ENCODE results near the gene C2CD3.

The C2CD3 gene

GRCh38 chr11:73976451-73977151, 194.2 kb downstream of the C2CD3 start:
- DNase-seq = no peak

- no peak for DNase-seq
These were observed 195.4 kb downstream of the C2CD3 start for GRCh38 chr11:73975479-73975757.

- DNase-seq = no peak
These were observed 196.0 kb downstream of the C2CD3 start for GRCh38 chr11:73974604-73975478.

- DNase-seq = no peak
These were observed 198.0 kb downstream of the C2CD3 start for GRCh38 chr11:73972620-73973449.

GRCh38 chr11:73972187-73972586, 198.6 kb downstream of the C2CD3 start:
- no peak for DNase-seq

GRCh38 chr11:73971175-73971719, 199.6 kb downstream of the C2CD3 start:
- no peak for DNase-seq

- DNase-seq = no peak
These were observed 200.6 kb downstream of the C2CD3 start for GRCh38 chr11:73969991-73970800.

GRCh38 chr11:73969091-73969490, 201.7 kb downstream of the C2CD3 start:
- DNase-seq = no peak

- DNase-seq = no peak
These were observed 202.3 kb downstream of the C2CD3 start for GRCh38 chr11:73968356-73968966.

- no peak for DNase-seq
These were observed 205.1 kb downstream of the C2CD3 start for GRCh38 chr11:73965764-73966121.

GRCh38 chr11:73965076-73965763, 205.6 kb downstream of the C2CD3 start:
- DNase-seq = no peak

- no peak for DNase-seq
These were observed 206.9 kb downstream of the C2CD3 start for GRCh38 chr11:73963861-73964260.
